Ovary (tissue), 9 donors: ENCODE results near the gene CLCN5. TPM values are rescaled to one million over a fixed set of nuclear protein-coding genes. Genes with fewer than 3 reads are reported as not detected.

Experiments
- DNase-seq, 5 donors: peaks; one replicate each; pipeline ENCODE4 v3.0.0-alpha.2; 2019 to 2020
- H3K27ac ChIP-seq, 2 donors: fragments of 200-600 bp; one replicate each; pipeline versions ENCODE4 v1.5.1 to v1.8.0; 2019 to 2022
- H3K27me3 ChIP-seq: fragments of 200-600 bp; one replicate; pipeline ENCODE4 v1.8.0; 2022
- H3K36me3 ChIP-seq: fragments of 200-600 bp; sonication (generic); one replicate; pipeline ENCODE4 v1.5.1; 2019
- H3K4me1 ChIP-seq: one replicate; pipeline ENCODE4 v1.8.1; 2013; ENCODE audit warnings: mild to moderate bottlenecking, moderate library complexity; ENCODE audit not compliant: insufficient read depth
- H3K4me3 ChIP-seq: fragments of 200-600 bp; sonication (generic); one replicate; pipeline ENCODE4 v1.5.1; 2017
- H3K9me3 ChIP-seq, 2 donors: fragments of 200-600 bp in 1 of 2; sonication (generic) in 1 of 2; one replicate each; pipeline versions ENCODE4 v1.5.1 to v1.8.1; 2013 to 2019; ENCODE audit warnings: mild to moderate bottlenecking in 1 of 2, moderate library complexity in 1 of 2
- EP300 ChIP-seq: sonication (generic); formaldehyde crosslinking; IDR thresholded peaks from one replicate; pipeline ENCODE4 v1.6.1; 2017; ENCODE audit warnings: antibody characterized with exemption
- POLR2A ChIP-seq: fragments of 450-650 bp; IDR thresholded peaks from one replicate; pipeline ENCODE4 v1.6.1; 2017; ENCODE audit warnings: antibody characterized with exemption, mild to moderate bottlenecking, moderate library complexity
- WGBS, 3 donors: extraction: QIAGEN DNeasy Blood & Tissue Kit in 1 of 3; methylation state at CpG; one replicate each; pipeline versions ENCODE4 v1.1.5 to v1.1.7; 2013 to 2017; 5-methylcytosine and 5-hydroxymethylcytosine counted together
- intact Hi-C, 4 donors: fragments of 100-400 bp; cut with DNase I; formaldehyde crosslinking; loops; one replicate each; pipeline versions ENCODE4 v1.11.0 to v1.15.1; 2022 to 2023
- polyA plus RNA-seq, 2 donors: library from polyadenylated mRNA; stranded (reverse); fragments of 200-250 nt in 1 of 2; fragments of 350-450 nt in 1 of 2; fragmentation: Illumina TruSeq in 1 of 2; extraction: RNeasy Lipid Tissue Mini Kit (QIAGEN cat#74804) in 1 of 2; gene quantifications; one replicate each; pipeline ENCODE4 v1.2.3, GENCODE V29; 2013 to 2014
- total RNA-seq, 7 donors: library from RNA; depleted of rRNA in 2 of 7; stranded (reverse); fragments of >200 nt in 2 of 7; fragmentation: NEBNext Ultra II Directional in 3 of 7; extraction: Animal tissue kit (Norgen Biotek cat#: 25700) in 3 of 7; gene quantifications; one replicate each; pipeline versions ENCODE4 v1.1.0 to v1.2.4, GENCODE V29; 2016 to 2023
- TF ChIP-seq, protein P1 (sequence below), 3 donors: fragments of 450-650 bp in 2 of 3; fragments of 200-600 bp in 1 of 3; IDR thresholded peaks; one replicate each; pipeline versions ENCODE4 v1.5.1 to v1.8.0; 2016 to 2022; ENCODE audit warnings: antibody characterized with exemption in 3 of 3, mild to moderate bottlenecking in 1 of 3
- donor health status: DM: no; HTN: no; CAD: no; lungs with moderate emphysema.
- donor health status: DM: no; HTN: no; CAD: no.
- donor health status: Bipolar disorder and iron deficiency.
- donor health status: DM: yes; HTN: yes; CAD: no.
- donor health status: DM: no; HTN: no; CAD: no.
- donor health status: DM: yes; HTN: yes; CAD: no.

CLCN5 gene
- total and polyA plus RNA-seq, 9 donors = 1.4 to 26.5 (median 16.2) TPM

DNA sequence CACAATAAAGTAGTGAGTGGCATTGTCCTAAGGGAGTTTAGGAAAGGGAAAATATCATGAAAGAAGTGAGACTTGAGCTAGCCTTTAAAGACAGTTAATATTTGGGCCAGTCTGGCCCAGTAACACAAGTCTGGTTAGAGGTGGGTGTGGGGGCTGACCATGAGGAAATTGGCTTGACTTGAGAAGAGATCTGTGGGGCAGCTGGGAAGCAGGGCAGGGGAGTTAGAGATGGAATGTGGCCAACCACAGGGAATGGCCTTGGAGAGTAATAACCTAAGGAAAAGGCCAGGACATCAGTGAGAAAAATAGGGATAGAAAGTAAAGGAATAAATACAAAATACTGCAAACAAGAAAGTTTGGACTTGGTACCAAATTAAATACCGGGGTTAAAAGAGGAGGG, 71.3 kb downstream of the CLCN5 start:
- TF ChIP-seq POLR2A (no peak), EP300 (no peak)
- TF ChIP-seq, protein P1, sequence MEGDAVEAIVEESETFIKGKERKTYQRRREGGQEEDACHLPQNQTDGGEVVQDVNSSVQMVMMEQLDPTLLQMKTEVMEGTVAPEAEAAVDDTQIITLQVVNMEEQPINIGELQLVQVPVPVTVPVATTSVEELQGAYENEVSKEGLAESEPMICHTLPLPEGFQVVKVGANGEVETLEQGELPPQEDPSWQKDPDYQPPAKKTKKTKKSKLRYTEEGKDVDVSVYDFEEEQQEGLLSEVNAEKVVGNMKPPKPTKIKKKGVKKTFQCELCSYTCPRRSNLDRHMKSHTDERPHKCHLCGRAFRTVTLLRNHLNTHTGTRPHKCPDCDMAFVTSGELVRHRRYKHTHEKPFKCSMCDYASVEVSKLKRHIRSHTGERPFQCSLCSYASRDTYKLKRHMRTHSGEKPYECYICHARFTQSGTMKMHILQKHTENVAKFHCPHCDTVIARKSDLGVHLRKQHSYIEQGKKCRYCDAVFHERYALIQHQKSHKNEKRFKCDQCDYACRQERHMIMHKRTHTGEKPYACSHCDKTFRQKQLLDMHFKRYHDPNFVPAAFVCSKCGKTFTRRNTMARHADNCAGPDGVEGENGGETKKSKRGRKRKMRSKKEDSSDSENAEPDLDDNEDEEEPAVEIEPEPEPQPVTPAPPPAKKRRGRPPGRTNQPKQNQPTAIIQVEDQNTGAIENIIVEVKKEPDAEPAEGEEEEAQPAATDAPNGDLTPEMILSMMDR (IDR thresholded peaks at IDR 0.05) = no peak
- WGBS, 3 donors = 12 to 23% (median 20%) methylated on average over 1 of the region's 1 CpG

DNA sequence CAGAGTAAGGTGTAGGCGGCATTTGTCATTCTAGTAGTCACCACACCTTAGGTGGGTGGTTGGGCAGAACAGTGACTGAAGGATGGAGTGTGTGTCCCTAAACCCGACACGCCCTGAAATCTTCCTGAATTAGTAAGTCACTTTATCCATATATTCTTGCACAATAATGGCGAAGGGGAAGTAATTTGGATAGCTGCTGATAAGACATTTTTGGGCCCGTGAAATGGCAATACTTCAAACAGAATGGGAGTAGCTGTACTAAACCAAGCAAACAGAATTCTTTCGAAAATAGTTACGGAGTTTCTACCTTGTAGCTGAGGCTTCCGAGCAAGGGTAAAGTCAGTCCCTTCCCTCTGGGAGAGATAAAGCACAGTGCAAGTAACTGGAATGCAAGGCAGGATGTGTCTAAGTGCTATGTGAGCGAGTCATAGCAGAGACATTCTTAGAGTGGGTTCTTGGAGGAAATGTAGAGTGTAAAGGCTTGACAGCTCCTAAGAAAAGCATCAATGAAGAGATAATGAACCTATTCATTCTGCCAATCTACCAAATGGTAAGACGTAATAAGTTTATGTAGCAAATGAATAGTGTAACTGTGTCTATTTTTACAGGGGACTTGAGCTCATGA, 72.8 kb downstream of the CLCN5 start:
- Histone ChIP-seq H3K4me3 (no peak overlapping the region), H3K36me3 (no peaks in the 10 kb centered on the region), H3K4me1 (peaks cover 4% of the 10 kb centered on the region), H3K27ac (no peak overlapping the region), H3K27me3 (no peaks in the 10 kb centered on the region), H3K9me3 (no peaks in the 10 kb centered on the region)
- 69 to 71% (median 70%) methylated on average over 10 of the region's 10 CpGs for WGBS, 3 donors
- TF ChIP-seq EP300 (no peak), POLR2A (no peak)
- TF ChIP-seq, protein P1 (IDR thresholded peaks at IDR 0.05) = no peak
- intact Hi-C loops = no loop called here
- no peak for DNase-seq

More for the DNA sequence above, 71.3 kb downstream of the CLCN5 start:
- Histone ChIP-seq H3K9me3 (no peaks in the 10 kb centered on the region), H3K27me3 (no peaks in the 10 kb centered on the region), H3K4me1 (peaks cover 4% of the 10 kb centered on the region), H3K36me3 (no peaks in the 10 kb centered on the region), H3K4me3 (no peak overlapping the region), H3K27ac (no peak overlapping the region)
- DNase-seq = peak in 4 of 5 donors; percentile 23 to 40 (median 30)
- intact Hi-C loops = no loop called here

DNA sequence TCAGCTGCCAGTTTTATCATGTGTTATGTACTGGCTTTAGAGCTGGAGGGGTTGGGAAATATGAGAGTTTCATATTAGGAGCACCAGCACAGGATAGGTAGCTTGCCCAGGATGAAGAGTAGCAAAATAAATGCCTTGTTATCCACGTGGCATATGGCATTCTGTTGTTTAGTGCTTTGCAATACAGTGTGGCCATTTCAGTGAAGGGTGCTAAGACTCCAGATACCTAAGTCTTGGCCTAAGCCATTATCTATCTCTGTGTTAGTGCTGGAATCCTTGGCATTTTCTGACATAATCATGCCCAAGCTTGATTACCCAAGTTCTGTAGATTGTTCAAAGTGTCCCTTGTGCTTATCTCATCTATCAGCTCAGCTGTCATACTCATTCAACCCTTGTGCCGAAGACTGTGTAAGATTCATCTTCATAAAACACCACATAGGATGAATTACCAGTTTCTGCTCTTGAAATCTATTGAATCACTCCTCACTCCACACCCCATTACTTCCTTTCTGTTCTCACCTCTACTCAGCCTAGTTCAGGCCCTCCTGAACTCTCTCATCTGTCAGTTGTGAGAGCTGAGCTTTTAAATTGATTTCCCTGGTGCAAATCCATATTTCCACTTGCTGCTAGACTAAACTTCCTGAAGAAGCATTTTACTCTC, 73.5 kb downstream of the CLCN5 start:
- TF ChIP-seq EP300 = no peak
- no peak for TF ChIP-seq POLR2A
- TF ChIP-seq, protein P1 (IDR thresholded peaks at IDR 0.05) = no peak
- H3K4me3 ChIP-seq = no peak overlapping the region
- H3K4me1 ChIP-seq = peaks cover 4% of the 10 kb centered on the region
- no peaks in the 10 kb centered on the region for H3K9me3 ChIP-seq
- H3K36me3 ChIP-seq = no peaks in the 10 kb centered on the region
- intact Hi-C loops = no loop called here
- no peak for DNase-seq
- H3K27ac ChIP-seq = no peak overlapping the region
- whole genome bisulfite sequencing, 3 donors = 47 to 61% (median 52%) methylated on average over 2 of the region's 2 CpGs
- H3K27me3 ChIP-seq = no peaks in the 10 kb centered on the region

DNA sequence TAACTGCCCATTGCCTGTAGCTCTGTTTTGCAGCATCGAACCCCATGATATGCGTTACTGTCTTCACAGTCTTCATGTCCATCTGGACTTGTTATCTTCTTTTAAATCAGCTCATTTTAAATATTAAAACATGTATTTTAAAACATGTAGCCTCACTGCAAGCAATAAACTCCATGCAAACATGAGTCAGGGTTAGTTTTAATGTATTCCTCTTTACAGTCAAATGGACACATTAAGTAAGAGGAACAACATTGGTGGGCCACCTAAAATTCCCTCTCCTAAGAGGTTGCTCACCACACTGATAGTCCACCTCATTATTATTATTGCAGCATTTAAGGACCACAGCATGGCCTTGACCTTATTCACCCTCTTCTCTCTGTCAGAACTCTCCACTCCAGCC, 74.1 kb downstream of the CLCN5 start:
- Histone ChIP-seq H3K4me1 (peaks cover 4% of the 10 kb centered on the region), H3K36me3 (no peaks in the 10 kb centered on the region), H3K9me3 (no peaks in the 10 kb centered on the region), H3K27ac (no peak overlapping the region), H3K27me3 (no peaks in the 10 kb centered on the region), H3K4me3 (no peak overlapping the region)
- TF ChIP-seq, protein P1 (IDR thresholded peaks at IDR 0.05) = no peak
- TF ChIP-seq POLR2A (no peak), EP300 (no peak)
- WGBS, 3 donors = 82 to 87% (median 84%) methylated on average over 2 of the region's 2 CpGs
- DNase-seq = no peak
- intact Hi-C loops = no loop called here
